HG03460 (cell line): ENCODE results near the gene NFIX.

Source experiments
- ATAC-seq: cut with Tn5 transposase; IDR thresholded peaks from one replicate; pipeline ENCODE4 v1.9.1; 2021; ENCODE audit not compliant: unreplicated experiment

NFIX gene

DNA sequence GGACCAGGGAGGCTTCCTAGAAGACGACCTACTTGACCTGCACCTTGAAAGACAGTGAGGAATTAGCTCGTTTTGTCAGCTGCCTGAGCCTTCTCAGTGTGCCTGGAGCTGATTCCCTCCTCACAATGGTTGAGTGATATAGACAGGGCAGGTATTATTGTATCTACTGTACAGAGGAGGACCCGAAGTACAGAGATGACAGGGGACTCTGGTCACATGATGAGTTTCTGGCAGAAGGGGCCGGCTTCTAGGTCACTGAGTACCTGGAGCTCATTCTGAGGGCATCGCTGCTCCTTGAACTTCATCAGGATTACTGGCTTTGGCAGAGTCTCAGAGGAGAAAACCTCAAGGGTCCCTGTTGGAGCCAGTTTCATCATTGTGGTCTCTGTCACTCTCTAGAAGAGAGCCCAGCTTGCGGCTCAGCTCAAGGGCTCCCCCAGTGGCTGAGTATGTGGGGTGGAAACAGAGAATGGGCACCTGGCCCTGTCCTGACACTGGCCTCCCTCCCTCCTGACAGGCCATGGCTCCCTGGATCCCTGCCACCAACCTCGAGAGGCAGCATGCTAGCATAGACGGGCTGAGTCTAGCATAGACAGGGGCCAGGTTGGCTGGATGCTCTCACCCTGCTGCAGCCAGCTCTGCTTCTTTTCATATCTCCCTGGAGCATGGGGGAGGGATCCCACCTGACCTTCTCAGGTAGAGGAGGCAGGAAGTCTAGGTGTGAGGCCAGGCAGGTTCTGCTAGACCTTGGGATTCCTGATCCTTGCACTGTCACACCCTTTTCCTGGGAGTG is 38.7 kb downstream of the NFIX start:
- no peak for ATAC-seq

DNA sequence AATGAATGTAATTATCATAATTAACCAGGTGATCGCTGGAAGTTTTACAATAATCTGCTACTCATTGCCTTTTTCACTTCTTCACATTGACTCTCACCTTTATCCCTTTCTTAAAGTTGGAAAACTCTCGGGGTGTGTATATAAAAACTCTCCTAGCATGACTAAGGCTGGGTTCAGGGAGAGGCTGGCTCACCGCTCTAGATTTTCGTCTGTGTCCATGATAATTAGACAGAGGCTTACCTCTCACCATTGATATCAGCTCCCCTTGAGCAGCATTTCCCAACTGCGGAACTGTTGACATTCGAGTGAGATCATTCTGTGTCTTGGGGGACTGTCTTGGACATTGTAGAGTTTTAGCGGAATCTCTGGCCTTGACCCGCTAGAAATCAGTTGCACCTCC is 39.4 kb downstream of the NFIX start:
- ATAC-seq, result no peak

DNA sequence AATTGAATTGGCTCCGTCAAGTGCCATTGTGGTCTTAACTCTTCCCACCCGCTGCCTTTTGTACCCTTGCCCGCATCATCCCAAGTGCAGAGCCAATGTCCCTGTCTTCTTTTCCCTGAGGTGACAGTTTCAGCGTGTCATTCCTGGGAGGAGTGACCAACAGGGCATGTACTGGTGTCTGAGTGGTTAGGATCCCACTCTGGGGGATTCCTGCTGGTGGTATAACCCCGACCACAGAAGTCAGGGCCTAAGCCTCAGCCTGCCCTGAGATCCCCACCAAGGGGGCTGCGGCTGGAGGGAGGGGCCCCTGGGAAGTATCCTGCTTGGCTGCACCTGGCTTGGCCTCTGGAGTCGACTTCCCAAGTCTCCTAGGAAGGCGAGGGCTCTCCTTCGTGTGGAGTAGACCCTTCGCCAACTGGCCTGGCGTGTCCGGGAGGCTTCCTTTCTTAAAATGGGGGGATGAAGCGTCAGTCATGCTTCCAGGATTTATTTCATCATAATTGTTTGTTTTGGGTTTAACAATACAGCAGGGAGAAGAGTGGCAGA is 40.6 kb downstream of the NFIX start:
- no peak for ATAC-seq

DNA sequence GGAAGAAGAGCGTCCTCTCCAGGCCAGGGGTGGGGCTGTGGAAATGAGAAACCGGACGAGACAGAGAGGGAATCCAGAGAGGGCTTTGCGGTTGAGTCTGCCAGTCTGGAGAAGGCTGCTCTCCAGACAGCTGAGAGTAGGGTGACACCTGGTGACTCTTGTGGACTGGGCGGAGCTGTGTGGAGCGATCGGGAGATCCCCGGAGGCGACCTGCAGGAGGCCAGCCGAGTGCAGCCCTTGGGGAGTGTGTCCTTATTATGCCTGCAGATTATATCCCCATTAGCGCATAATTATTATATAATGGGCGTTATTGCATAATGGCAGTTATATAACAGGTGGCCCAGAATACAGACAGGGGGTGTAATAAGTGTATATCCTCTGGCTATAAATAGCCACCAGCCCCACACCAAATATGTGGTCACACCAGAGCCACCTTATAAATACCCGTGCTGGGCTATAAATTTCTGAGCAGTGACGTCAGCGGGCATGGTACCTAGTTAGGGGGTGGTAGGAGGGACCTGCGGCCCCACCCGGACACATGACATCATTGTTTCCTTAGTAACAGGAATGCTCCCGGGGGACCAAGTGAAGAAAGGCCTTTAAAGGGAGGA is 41.2 kb downstream of the NFIX start:
- no peak for ATAC-seq

DNA sequence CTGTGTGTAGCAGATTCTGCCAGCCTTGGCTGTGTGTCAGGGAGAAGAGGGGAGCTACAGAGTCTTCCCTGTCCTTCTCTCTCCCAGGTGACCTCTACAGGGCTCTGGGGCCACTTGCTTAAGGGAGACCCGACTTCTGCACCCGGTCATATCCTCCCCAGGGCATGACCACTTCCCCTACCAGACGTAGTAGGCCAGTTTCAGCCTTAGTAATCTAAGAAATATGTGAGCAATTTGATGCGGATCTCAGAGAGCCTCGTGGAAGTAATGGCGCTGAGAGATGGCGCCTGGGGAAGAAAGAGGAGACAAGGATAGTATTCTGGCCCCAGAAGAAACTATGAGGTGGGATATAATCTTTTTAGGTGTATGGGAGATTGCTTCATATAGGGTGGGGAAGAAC is 41.9 kb downstream of the NFIX start:
- no peak for ATAC-seq

DNA sequence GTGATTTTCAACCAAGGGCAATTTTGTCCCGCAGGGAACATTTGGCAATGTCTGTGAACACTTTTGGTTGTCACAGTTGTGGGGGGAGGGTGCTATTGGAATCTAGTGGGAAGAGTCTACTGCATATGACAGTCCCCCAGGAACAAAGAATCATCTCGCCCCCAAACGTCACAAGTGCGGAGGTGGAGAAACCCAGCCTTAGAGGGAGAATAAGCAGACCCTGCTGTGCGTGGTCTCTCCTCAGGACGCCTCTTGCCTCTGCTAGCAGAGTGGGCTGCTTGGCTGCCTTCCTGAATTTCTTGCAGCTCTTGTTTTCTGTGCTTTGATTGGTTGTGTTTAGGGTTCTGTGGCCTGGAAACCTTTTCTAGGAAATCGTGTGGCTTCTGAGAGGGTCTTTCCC is 42.5 kb downstream of the NFIX start:
- ATAC-seq, result no peak

DNA sequence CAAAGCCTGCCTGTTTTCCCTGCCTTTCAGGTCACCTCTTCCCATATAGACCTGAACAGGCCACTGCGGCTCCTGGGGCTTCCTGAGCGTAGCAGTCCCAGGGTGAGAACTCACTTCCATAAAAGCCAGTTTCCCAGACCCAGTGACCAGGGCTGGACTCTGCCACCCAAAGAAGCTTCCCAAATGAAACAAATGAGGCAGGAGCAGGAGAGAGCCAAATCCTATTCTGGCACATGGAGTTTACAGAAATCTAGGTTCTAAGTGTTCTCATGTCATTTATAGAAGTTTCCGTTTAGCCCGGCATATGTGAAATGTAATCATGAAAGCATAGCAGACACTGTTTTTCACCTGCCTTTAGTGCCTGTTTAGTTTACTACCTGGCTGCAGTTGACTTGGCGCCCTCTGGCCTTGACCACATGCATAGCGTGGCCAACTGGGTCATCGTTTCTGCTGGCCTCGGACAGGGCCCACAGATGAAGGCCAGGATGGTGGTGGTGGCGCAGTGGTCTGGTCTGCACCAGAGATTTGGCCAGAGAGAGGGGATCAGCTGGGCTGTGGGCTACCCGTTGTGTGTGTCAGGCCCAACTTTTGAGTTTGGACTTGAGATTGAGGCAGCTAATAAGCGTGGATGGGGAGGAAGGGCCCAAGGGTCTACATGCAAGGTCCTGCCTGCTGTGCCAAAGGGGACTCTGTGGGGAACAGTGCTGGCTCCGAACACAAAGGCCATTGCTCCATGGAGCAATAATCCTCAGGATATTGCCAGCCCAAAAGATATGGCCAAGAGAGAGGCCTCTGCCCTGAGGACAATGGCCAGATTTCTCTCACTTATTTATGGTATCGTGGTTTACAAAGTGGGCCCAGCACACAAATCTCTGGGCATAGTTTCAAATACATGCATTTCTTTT is 43.3 kb downstream of the NFIX start:
- ATAC-seq, result no peak

DNA sequence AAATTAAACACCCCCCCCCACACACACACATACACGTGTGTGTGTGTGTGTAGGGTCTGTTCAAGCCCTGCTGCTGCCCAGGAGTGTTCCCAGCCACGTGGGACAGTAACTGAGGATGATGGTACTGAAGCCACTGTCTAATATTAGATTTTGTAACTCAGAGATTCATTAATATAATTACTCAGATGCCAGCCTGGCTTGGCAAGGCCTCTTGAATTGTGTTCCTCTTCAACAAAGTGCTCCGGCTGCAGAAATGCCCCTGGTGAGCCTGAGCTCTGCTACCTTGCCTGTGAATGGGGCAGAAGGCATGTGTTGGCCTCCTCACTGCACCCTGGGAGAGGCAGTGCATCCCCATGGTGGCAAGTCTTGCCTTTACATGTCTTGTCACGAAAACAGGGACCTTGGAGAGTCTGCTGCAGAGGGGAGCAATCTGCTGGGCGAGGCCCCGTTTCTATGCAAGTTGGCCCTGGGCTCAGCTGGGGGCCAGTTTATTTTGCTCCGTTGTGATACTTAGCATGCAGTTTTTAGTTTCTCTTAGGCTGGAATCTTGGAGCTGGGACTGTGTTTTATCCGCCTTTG is 44.0 kb downstream of the NFIX start:
- no peak for ATAC-seq

DNA sequence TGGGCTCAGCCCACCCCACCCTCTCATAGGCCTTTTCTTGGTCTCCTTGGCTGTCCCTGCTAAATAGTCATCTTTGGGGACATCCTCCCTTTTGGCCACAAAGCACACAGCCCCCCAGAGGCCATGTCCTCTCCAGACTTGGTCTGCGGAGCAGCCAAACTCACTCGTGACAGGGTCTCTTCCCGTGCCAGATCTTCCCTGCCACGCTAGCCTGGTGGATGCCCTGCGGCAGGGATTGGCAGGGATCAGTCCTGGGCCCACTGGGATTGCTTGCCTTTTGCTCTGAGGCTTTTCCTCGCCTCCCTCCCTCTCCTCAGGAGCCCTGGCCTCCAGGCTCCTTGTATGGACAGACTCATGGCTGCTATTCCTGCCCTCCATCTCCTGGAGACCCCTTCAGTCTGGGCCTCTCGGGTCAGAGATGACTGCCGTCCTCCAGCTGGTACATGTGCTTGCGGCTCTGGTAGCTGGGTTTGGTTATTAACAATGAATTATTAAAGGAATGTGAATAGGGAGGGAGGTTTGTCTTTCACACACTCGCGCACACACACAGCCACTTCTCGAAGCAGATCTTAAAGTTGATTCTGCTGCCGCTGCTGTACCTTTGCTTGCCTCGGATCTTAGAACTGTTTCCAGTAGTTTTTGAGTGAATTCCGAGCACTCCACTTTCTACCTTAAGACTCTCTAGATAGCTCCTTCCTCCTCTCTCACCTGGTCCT is 45.1 kb downstream of the NFIX start:
- ATAC-seq, result no peak

DNA sequence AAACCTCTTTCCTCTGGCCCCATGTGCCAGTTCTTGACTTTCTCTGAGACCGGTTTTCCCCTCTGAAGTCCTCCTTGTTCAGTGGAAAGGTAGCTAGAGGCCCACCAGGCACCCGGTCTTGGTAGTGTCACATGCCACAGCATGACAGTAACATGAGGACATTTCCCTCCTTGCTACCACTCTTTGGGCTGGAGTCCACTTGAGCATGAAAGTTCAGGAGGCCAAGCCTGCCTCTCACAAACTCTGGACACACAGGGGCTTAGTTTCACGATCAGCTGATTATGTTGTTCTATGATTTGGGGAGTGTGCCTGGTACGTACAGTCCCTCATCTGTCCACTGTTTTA is 45.6 kb downstream of the NFIX start:
- ATAC-seq, result no peak

DNA sequence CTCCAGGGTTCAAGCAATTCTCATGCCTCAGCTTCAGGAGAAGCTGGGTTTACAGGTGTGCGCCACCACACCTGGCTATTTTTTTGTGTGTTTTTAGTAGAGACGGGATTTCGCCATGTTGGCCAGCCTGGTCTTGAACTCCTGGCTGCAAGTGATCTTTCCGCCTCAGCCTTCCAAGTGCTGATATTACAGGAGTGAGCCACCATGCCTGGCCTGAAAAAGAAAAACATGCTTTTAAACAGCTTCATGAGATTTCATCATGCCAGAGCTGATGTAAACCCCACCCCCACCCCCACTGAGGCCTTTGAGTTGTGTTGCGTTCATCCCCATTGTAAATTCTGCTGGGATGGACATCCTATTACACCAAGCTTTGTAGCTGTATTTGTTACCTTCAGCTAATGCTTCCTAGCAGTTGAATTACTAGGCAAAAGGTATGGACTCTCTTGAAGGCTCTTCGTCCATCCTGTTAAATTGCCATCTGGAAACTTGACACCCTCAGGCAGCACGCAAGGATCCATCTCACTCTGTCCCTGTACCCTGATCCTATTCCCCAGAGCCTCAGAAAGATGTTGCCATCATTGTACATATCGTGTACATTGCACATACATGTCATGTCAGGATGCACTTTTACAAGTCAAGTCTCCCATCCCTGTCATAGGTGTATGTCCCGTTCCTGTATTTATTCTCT is 47.3 kb downstream of the NFIX start:
- ATAC-seq, result no peak

DNA sequence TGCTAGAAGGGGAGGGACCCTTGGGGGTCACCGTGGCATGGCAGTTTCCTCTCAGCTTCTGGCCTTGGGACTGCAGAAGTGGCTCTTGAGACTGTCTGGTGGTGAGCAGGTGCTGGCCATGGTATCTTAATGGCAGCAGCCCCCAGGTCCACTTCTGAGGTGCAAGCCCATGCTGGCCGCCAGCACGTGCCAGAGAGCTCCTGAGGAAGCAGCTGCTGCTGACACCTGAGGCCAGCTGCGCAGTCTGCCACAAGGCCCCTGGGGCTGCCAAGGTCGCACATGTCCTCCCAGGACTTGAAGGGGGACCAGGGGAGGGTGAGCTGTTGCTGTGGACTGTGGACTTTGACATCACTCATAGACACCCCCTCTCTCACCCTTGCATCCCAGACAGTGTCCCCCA is 48.0 kb downstream of the NFIX start:
- ATAC-seq, result no peak

DNA sequence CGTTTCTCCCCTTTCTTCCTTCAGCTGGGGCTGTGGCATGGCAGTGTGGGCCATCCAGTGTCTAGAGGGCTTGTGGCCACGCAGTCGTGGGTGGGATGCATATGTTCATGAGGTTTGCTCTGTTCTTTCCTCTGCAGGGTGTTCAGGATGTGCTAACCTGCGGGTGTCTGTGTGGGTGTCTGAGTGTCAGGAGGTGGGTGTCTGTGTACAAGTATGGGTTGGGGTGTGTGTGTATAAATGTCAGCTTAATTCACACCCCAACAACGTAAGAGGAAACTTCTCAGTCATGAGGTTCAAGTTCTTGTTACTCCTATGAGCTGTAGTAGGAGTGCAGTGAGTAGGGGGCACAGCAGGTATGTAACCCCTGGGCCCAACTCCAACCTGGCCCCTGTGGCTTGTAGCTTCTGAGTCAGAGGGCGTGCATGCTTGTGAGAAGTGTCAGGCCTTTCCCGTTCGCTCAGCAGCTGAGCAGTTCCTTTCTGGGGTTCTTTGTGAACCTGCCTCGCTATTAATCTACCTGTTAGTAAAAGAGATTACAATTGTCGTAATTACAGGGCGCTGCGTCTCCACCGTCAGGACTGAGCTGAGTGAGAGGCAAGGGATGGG is 49.1 kb downstream of the NFIX start:
- no peak for ATAC-seq

DNA sequence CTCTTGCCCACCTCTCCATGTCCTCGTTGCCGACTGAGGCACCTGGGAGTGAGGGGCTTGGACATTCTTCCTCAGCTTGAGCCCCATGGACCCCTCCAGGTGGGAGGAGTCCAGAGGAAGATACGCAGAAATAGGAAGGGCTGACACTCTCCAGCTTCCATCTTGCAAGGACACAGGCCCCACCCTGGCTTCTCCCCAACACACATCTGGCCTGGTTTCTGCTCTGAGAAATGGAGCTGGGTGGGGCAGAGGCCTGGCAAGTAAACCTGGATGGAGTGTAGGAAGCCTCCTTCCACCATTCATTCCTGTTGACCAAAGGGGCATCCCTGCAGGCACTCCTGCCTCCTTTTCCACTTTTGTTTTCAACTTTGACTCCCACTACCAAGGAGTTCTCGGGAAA is 50.5 kb downstream of the NFIX start:
- ATAC-seq, result no peak

DNA sequence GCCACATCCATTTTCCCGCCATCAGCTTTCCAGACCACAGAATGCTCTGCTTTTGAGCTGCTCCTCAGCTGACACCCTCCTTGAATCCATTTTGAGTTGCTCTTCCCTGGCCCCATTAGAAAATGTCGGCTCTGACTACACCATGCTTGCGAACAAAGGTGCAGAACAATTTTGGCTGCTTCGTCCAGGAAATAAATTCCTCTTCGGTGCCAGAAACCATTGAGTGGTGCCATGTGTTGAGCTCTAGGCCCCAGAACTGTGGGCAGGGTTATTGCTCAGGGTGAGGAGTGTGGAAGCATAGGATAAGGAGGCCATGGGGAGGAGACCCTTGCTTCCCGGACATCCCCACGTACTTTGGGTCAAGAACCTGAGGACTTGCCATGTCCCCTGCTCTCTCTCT is 52.1 kb downstream of the NFIX start:
- no peak for ATAC-seq

DNA sequence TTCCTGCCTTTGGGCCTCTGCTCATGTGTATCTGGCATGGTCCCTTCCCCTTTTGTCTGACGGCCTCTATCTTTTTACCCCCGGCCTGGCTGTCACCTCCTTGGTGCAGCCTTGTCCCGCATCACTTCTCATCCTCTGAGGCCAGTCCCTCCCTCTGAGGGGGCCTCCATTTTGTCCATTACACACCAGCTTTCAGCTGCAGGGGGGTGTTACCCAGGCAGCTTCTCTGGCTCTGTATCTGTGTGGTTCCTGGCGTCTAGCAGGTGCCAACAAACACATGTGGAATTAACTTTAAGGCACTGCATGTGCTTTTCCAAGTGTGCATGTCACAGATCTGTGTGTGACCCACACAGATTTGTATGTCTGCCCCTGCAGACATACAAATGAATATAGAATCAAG is 55.0 kb downstream of the NFIX start:
- ATAC-seq, result no peak

DNA sequence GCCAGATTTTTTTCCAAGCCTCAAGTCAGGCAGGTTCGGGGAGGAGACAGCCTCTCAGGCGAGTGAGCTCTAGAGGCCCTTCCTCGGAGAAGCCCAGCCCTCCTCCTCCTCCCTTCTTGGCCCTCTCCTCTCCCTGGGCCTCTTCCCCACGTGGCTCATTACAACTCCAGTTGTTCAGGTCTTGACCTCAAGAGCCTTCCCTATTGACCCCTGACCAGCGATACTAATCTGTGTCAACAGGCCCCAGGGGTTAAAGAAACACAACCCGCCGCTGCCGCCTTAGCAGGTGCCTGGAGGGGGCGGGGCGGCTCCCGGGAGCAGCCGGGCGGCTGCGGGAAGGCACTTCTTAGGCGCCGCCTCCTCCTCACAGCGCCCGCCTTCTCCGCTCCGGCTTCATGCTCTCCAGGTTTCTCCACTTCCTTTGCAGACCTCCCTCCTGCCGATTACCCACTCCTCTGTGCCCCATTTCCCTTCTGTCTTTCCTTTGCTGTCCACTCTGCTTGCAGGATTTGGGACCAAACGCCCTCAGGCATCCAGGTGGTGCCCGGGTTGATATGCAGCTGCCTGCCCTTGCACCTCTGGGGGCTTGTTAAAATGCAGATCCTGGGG is 56.4 kb downstream of the NFIX start:
- ATAC-seq, result no peak

DNA sequence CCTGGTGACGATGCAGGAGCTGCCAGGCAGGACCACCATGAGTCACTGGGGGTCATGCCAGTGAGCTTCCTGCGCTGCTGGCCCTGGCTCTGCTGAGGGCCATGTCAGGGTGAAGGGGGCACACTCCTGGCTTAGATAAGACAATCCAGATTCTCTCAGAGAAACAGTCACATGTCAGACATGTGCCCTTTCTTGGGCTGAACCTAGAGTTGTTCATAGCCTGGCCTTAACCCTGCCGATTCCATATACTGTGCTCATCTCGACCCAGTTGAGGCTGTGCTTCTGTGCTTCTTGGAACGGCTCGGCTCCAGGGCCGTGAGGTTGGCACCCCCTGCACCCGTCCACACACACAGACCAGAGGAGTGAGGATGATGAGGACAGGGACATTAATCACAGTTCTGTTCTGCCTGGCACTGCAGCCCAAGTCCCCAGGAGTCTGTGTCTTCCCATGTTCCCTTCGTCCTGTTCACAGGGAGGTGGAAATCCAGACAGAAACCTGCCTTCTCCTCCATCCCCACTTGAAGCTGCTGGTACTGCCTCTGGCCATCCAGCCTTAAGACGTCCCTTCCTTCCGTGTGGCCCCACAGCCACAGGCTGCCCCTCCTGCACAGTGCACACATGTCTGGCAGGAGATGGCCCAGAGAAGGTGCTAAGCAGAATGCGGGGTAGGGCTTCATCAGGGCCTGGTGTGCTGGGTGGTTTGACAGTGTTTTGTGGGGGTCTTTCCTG is 57.3 kb downstream of the NFIX start:
- no peak for ATAC-seq

DNA sequence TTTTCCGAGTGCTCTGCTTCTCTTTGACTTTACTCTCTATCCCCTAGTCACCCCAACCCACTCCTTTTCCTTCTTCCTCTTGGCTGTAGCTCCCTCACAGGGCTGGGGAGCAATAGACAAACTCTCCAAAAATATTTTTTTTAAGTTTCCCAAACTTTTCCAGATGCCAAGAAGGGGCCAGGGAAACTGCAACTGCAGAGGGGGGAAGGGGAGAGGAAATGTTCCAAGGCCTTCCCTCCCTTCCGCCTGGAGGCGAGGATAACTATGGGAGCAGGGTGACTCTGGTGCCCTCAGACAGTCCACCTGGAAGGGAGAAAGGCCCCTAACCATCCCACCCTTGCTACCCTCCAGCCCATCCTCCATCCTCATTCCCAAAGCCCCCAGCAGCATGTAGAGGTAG is 58.0 kb downstream of the NFIX start:
- no peak for ATAC-seq
